SK-N-MC (cell line): ENCODE results near the gene WIPF3.

Source experiments
- EZH2 ChIP-seq: fragments of 200-600 bp; sonication (generic); IDR thresholded peaks from one replicate; pipeline ENCODE4 v1.6.1; 2017; ENCODE audit warnings: antibody characterized with exemption
- FOXP2 ChIP-seq: optimal IDR thresholded peaks from 2 replicates; pipeline ENCODE3; 2011; ENCODE audit warnings: mild to moderate bottlenecking, moderate library complexity; ENCODE audit not compliant: insufficient read depth; ENCODE audit errors: extremely low read length, control extremely low read depth
- POLR2AphosphoS5 ChIP-seq: IDR thresholded peaks from 2 replicates; pipeline ENCODE4 v1.6.1; 2012; ENCODE audit warnings: mild to moderate bottlenecking, low read depth, low read length, borderline replicate concordance

GRCh38 chr7:29771081-29771816, 35.1 kb upstream of the WIPF3 start:
- TF ChIP-seq EZH2 = no peak
- no peak for TF ChIP-seq POLR2AphosphoS5
- TF ChIP-seq FOXP2 = no peak
